Measurements from ENCODE around the gene EFNB1.
"Not testable (repeated sequence)": the region's sequence is repeated elsewhere in the genome, so short reads cannot be mapped to it uniquely, and the experiment has no call there.

- TF ChIP-seq, protein P1, sequence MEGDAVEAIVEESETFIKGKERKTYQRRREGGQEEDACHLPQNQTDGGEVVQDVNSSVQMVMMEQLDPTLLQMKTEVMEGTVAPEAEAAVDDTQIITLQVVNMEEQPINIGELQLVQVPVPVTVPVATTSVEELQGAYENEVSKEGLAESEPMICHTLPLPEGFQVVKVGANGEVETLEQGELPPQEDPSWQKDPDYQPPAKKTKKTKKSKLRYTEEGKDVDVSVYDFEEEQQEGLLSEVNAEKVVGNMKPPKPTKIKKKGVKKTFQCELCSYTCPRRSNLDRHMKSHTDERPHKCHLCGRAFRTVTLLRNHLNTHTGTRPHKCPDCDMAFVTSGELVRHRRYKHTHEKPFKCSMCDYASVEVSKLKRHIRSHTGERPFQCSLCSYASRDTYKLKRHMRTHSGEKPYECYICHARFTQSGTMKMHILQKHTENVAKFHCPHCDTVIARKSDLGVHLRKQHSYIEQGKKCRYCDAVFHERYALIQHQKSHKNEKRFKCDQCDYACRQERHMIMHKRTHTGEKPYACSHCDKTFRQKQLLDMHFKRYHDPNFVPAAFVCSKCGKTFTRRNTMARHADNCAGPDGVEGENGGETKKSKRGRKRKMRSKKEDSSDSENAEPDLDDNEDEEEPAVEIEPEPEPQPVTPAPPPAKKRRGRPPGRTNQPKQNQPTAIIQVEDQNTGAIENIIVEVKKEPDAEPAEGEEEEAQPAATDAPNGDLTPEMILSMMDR (IDR thresholded peaks at IDR 0.05 in 2 of 3, conservative IDR thresholded peaks at IDR 0.05 in 1 of 3; ENCODE audit: control insufficient read depth in 2 of 3, extremely low read depth in 1 of 3, insufficient read depth in 1 of 3, low read depth in 3 of 3, low read length in 3 of 3) = not testable (repeated sequence)
- TF ChIP-seq POLR2A (IDR thresholded peaks at IDR 0.05; ENCODE audit: low read depth, low read length); POLR2AphosphoS5 (IDR thresholded peaks at IDR 0.05; ENCODE audit: low read length): not testable (repeated sequence)
Observed at GRCh38 chrX:68798400-68798799, 30.4 kb upstream of the EFNB1 start.
